Stimulated activated CD8-positive, alpha-beta memory T cell treated with anti-CD3 and anti-CD28 coated beads, Interleukin-12 subunit alpha, Interleukin-12 subunit beta, amount 100 ng/mL, for 1 hour (primary cell): ENCODE results near the gene ATP13A3.

Experiments
- DNase-seq: peaks from one replicate; pipeline ENCODE4 v3.0.0-alpha.2; 2020; ENCODE audit warnings: low read depth

The ATP13A3 gene

DNA sequence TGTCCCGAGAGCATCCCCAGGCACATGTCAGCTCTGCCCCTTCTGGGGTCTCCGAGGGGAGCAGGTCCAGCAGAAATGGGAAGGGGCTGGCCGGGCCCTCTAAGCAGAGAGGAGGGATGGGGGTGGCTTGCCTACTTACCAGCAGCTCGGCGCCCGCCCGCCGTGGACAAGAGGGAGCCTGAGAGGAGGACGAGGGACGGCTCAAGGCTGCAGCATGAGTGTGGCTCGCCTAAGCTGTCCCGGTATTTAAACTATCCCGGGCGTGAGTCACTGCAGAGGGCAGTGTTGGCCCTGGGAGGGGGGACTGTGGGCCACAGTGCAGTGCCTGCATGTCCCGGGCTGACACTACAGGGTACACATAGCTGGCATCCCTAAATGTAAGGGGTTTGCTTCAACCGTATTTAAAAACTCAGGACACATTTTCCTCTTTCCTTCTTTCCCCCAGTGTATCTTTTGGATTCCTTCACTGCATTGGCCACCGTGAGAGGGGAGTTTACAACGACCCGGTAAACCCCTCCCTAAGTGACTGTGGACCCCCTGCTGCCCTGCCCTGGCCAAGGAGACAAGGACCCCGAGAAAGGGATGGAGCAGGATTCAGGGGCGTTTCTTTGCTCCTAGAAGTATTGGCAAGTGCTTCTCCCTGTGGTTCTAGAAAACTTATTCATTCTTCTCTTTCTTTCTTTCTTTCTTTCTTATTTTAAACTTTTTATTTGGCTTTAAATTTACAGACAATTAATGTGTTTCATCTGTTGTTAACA lies 117.1 kb downstream of the ATP13A3 start, which contains the start of gene LRRC15:
LRRC15 (minus strand) TSS at position 222 of the 758 bp plus-strand sequence. CDS start 8,700 bp downstream, outside the sequence.
- DNase-seq: no peak

GRCh38 chr3:194368918-194369317 lies 117.9 kb downstream of the ATP13A3 start:
- no peak for DNase-seq

DNA sequence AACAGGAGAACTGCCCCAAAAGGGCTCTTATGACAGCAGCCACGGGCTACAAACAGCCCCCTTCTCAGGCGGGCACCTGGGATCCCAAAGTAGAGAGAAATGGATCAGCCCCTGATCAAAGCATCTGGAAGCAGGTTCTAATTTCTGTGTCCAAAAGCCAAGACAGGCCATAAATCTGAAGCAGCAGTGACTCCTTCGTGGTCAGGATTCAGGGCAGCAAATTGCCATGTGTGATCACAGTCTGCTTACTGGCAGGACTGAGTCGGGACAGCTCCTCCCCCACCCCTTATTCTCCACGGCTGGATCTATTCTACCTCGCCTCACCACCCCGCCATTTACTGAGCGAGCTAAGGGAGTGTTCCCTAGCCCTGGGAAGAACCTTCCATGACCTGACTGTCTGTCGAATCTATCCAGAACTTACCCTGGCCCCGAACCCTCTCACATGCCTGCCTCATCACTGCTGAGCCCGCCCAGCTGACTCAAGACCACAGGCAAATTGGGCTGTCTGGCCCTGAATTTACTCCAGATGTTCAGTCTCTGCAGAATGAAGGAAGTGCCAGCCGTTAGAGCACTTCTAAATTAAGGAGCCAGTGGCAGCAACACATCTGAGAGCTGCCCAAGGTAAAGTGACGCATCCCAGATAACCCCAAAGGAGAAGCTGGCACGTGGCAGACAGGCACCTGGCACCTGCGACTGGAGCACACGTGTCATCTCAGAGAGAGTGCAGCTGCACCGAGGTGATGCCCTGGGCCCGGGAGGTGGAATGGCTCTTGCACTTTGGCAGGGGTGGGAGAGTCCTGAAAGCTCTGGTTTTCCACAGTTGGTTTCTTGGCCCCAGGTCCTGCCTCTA lies 118.6 kb downstream of the ATP13A3 start:
- DNase-seq: no peak

DNA sequence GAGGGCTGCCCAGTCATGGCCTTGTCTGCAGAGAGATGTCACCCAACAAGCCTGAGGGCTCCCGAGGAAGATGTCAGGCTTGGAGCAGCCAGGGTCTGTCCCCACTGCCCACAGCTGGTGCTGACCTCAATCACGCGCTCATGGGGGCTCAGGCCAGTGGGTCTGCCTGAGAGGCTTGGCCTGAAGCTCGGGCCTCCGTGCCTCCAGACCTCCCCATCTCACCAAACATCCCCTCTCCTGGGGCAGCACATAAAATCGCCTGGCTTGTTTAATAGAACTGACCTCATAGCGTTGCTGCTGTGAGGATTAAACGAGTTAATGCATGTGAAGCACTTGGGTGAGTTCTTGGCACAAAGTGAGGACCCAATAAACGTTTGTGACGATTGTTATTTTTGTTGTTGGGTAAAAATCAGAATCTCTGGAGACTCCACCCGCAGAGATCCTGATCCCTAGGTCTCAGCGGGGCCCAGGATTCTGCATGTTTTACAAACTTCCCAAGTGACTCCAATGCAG lies 120.8 kb downstream of the ATP13A3 start:
- no peak for DNase-seq

GRCh38 chr3:194365526-194365925 lies 121.3 kb downstream of the ATP13A3 start:
- no peak for DNase-seq

GRCh38 chr3:194364652-194365434 lies 122.0 kb downstream of the ATP13A3 start:
- DNase-seq: no peak

- DNase-seq: no peak
Measured at GRCh38 chr3:194364314-194364651, 122.5 kb downstream of the ATP13A3 start.

- DNase-seq: no peak
Measured at GRCh38 chr3:194360568-194360967, 126.2 kb downstream of the ATP13A3 start.

DNA sequence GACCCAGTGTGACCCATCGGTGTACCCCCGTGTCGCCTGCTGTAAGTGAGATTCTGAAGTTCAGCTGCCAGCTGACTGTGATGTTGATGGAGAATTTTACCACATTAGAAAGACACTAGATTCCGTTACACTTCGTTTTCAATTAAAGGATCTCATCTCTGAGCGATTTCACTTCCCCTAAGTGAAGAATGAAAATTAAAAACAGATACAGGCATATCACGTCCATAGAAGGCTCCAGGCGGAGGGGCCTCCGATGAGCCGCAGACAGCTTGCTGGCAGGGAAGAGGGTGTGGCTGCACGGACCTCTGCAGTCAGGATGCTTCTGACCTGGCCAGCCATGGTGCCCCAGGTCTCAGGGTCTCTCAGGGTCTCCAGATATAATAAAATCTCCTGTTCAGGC lies 129.1 kb downstream of the ATP13A3 start:
- DNase-seq: no peak

- DNase-seq: no peak
Measured at GRCh38 chr3:194355379-194355778, 131.4 kb downstream of the ATP13A3 start.

GRCh38 chr3:194354315-194354714 lies 132.5 kb downstream of the ATP13A3 start:
- DNase-seq: no peak
